ENCODE data around the gene PPP1R3C.

- no peak for TF ChIP-seq CTCF (IDR thresholded peaks at IDR 0.05; ENCODE audit: low read depth, low read length, poor library complexity, severe bottlenecking)
- no peak for TF ChIP-seq EZH2phosphoT487 (IDR thresholded peaks at IDR 0.05; ENCODE audit: borderline replicate concordance, low read length)
Measured at GRCh38 chr10:91621483-91622113, 11.3 kb downstream of the PPP1R3C start.

Data from DOHH2 (cell line).